KMS-11 (cell line): ENCODE measurements around the gene FBXL17.

ENCODE experiments used
- H2AFZ ChIP-seq: fragments of 200-600 bp; sonication (generic); 2 replicates; pipeline ENCODE4 v1.6.1; 2016; ENCODE audit warnings: antibody characterized with exemption, mixed run types, low read depth
- H3K27ac ChIP-seq: fragments of 200-600 bp; sonication (generic); 2 replicates; pipeline ENCODE4 v1.6.1; 2016; ENCODE audit warnings: mild to moderate bottlenecking, mixed run types
- H3K27me3 ChIP-seq: fragments of 200-600 bp; sonication (generic); 2 replicates; pipeline ENCODE4 v1.6.1; 2017; ENCODE audit warnings: mild to moderate bottlenecking, low read depth, mixed run types, moderate library complexity; ENCODE audit not compliant: insufficient read depth
- H3K36me3 ChIP-seq: fragments of 200-600 bp; sonication (generic); 2 replicates; pipeline ENCODE4 v1.6.1; 2017; ENCODE audit warnings: mild to moderate bottlenecking, mixed run types; ENCODE audit not compliant: insufficient read depth
- H3K4me1 ChIP-seq: fragments of 200-600 bp; sonication (generic); 2 replicates; pipeline ENCODE4 v1.6.1; 2016; ENCODE audit warnings: mild to moderate bottlenecking, low read depth, mixed run types; ENCODE audit not compliant: poor library complexity, severe bottlenecking
- H3K4me2 ChIP-seq: fragments of 200-600 bp; sonication (generic); 2 replicates; pipeline ENCODE4 v1.7.0; 2016; ENCODE audit warnings: mild to moderate bottlenecking, mixed run types
- H3K4me3 ChIP-seq: fragments of 200-600 bp; sonication (generic); IDR thresholded peaks from 2 replicates; pipeline ENCODE4 v1.6.1; 2017; ENCODE audit warnings: low read depth, low read length, mixed read lengths; ENCODE audit not compliant: insufficient read depth
- H3K79me2 ChIP-seq: fragments of 200-600 bp; sonication (generic); 2 replicates; pipeline ENCODE4 v1.6.1; 2016; ENCODE audit warnings: low read depth, mixed run types; ENCODE audit not compliant: insufficient read depth
- H3K9ac ChIP-seq: fragments of 200-600 bp; sonication (generic); 2 replicates; pipeline ENCODE4 v1.6.1; 2016; ENCODE audit warnings: mild to moderate bottlenecking, mixed run types
- H4K20me1 ChIP-seq: fragments of 200-600 bp; sonication (generic); 2 replicates; pipeline ENCODE4 v1.6.1; 2016; ENCODE audit warnings: mild to moderate bottlenecking, mixed run types; ENCODE audit not compliant: insufficient read depth
- CTCF ChIP-seq: fragments of 200-600 bp; sonication (generic); conservative IDR thresholded peaks from 2 replicates; pipeline ENCODE4 v1.6.1; 2017; ENCODE audit warnings: low read depth, mild to moderate bottlenecking, antibody characterized with exemption, low read length, moderate library complexity, mixed read lengths

FBXL17 gene

DNA sequence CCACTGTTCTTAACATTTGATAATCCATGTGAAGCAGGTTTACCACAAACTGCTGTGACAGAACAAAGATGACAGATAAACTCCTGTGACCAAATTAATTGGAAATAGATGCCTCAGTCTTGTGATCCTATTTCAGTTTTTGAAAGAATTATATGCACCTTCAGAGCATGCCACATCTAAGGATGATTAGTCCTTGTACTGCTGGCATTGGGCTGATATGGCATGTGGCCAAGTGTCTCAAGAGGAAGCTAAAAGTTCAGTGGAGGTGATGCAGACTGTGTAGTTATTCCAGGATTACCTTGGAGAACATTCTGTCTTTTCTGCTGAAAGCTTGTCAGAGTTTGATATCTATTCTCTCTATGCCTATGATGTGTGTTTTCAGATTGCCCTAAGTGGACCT, 396.8 kb downstream of the FBXL17 start:
- Histone ChIP-seq H3K4me3 (no peak overlapping the region), H3K9ac (no peak overlapping the region), H3K4me2 (no peak overlapping the region), H4K20me1 (no peaks in the 10 kb centered on the region), H2AFZ (no peak overlapping the region), H3K4me1 (no peaks in the 10 kb centered on the region), H3K79me2 (no peaks in the 10 kb centered on the region), H3K27me3 (no peaks in the 10 kb centered on the region), H3K36me3 (no peaks in the 10 kb centered on the region), H3K27ac (no peak overlapping the region)
- no peak for TF ChIP-seq CTCF

GRCh38 chr5:107982703-107983425, 399.0 kb downstream of the FBXL17 start:
- Histone ChIP-seq H3K79me2 (no peaks in the 10 kb centered on the region), H3K27ac (no peak overlapping the region), H4K20me1 (no peaks in the 10 kb centered on the region), H2AFZ (no peak overlapping the region), H3K4me3 (no peak overlapping the region), H3K36me3 (no peaks in the 10 kb centered on the region), H3K9ac (no peak overlapping the region), H3K27me3 (no peaks in the 10 kb centered on the region), H3K4me2 (no peak overlapping the region), H3K4me1 (peaks cover 7% of the 10 kb centered on the region)
- no peak for TF ChIP-seq CTCF

DNA sequence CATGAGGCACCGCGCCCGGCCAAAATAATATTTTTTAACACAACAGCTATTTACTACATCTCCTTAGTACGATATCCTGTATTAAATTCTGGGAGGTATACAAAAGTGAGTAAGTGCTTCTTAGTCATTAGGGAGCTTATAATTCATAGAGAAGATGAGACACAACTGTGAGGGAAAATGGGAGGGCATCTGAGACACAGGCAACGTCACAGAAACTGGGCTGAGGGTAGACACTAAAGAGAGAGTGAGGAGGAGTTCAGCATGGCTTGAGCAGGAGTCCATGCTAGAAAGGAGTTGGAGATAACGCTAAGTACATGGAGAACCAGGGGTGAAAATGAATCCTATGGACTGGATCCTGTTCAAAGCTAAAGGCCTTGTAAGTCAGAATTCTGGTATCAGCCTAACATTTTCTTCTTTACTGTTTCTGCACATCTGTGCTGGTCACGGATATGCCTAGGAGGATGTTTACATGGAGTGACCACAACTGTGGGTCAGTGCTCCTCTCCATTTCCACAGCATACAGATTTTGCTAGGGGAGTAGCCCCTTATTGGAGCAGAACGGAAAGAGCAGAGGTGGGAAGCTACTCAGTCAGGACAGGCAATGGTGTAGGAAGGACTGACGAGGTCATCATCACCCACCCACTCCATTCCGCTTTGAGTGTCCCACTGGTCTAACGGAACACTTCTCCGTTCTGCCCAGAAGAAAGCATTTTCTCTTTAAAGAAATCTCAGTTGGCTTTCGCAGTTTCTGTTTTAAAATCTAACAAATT, 400.8 kb downstream of the FBXL17 start:
- H4K20me1 ChIP-seq: no peaks in the 10 kb centered on the region
- H3K36me3 ChIP-seq: no peaks in the 10 kb centered on the region
- no peak overlapping the region for H3K27ac ChIP-seq
- no peak overlapping the region for H3K9ac ChIP-seq
- no peak overlapping the region for H2AFZ ChIP-seq
- TF ChIP-seq CTCF: no peak
- H3K4me2 ChIP-seq: no peak overlapping the region
- H3K4me3 ChIP-seq: no peak overlapping the region
- H3K27me3 ChIP-seq: no peaks in the 10 kb centered on the region
- H3K4me1 ChIP-seq: peaks cover 7% of the 10 kb centered on the region
- H3K79me2 ChIP-seq: no peaks in the 10 kb centered on the region

- Histone ChIP-seq H3K79me2 (no peaks in the 10 kb centered on the region), H3K9ac (no peak overlapping the region), H3K27ac (no peak overlapping the region), H3K36me3 (no peaks in the 10 kb centered on the region), H2AFZ (no peak overlapping the region), H3K4me1 (peaks cover 7% of the 10 kb centered on the region), H3K4me3 (no peak overlapping the region), H3K27me3 (no peaks in the 10 kb centered on the region), H4K20me1 (no peaks in the 10 kb centered on the region), H3K4me2 (peak overlapping the region; percentile 24; the same call in 1 of the 2 replicates)
- TF ChIP-seq CTCF: no peak
Observed at GRCh38 chr5:107979900-107980299, 402.0 kb downstream of the FBXL17 start.
